ENCODE data around the gene GAS2L1. TPM values are rescaled to one million over a fixed set of nuclear protein-coding genes. Genes with fewer than 3 reads are reported as not detected.

Gene GAS2L1
- total RNA-seq, 1 experiment from 2014 or later, result 29.4 TPM

- no peaks in the 10 kb centered on the region for H3K79me2 ChIP-seq (ENCODE audit: insufficient read depth, low read length)
- peaks cover 0 to under 1% of the 10 kb centered on the region in 2 experiments; a peak in 1 of 4 replicates for H3K4me1 ChIP-seq (ENCODE audit: control insufficient read depth in 1 of 2, insufficient read depth in 2 of 2, low read length in 2 of 2)
- H4K20me1 ChIP-seq (ENCODE audit: insufficient read depth), result no peaks in the 10 kb centered on the region
- H2AFZ ChIP-seq (ENCODE audit: low read depth, low read length, poor library complexity, severe bottlenecking), result no peak overlapping the region
- no peak overlapping the region for H3K27ac ChIP-seq (ENCODE audit: low read depth, low read length)
- no peaks in the 10 kb centered on the region for H3K27me3 ChIP-seq (ENCODE audit: insufficient read depth, low read length)
- ChIA-PET CTCF (no interaction called here), POLR2A (no interaction called here), RAD21 (ENCODE audit: low non-redundant PET in 1 of 2, low total read pairs in 2 of 2, uncharacterized antibody in 2 of 2, unreplicated experiment in 2 of 2) (no interaction called here)
- H3K9ac ChIP-seq (ENCODE audit: low read length), result no peak overlapping the region
- H3K9me2 ChIP-seq (ENCODE audit: insufficient read depth), result no peaks in the 10 kb centered on the region
- DNase-seq (ENCODE audit: low read depth, low spot score), result no peak
- TF ChIP-seq ELF1 (IDR thresholded peaks at IDR 0.05; ENCODE audit: borderline replicate concordance, low read depth) (no peak), CEBPB (IDR thresholded peaks at IDR 0.05; ENCODE audit: low read depth) (no peak), ZNF274 (IDR thresholded peaks at IDR 0.05; ENCODE audit: low read depth, low read length) (no peak), SRF (IDR thresholded peaks at IDR 0.05; ENCODE audit: low read depth) (no peak), EZH2 (IDR thresholded peaks at IDR 0.05) (no peak), FOSL1 (IDR thresholded peaks at IDR 0.05; ENCODE audit: low read depth) (no peak)
- TF ChIP-seq, protein P1, sequence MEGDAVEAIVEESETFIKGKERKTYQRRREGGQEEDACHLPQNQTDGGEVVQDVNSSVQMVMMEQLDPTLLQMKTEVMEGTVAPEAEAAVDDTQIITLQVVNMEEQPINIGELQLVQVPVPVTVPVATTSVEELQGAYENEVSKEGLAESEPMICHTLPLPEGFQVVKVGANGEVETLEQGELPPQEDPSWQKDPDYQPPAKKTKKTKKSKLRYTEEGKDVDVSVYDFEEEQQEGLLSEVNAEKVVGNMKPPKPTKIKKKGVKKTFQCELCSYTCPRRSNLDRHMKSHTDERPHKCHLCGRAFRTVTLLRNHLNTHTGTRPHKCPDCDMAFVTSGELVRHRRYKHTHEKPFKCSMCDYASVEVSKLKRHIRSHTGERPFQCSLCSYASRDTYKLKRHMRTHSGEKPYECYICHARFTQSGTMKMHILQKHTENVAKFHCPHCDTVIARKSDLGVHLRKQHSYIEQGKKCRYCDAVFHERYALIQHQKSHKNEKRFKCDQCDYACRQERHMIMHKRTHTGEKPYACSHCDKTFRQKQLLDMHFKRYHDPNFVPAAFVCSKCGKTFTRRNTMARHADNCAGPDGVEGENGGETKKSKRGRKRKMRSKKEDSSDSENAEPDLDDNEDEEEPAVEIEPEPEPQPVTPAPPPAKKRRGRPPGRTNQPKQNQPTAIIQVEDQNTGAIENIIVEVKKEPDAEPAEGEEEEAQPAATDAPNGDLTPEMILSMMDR (IDR thresholded peaks at IDR 0.05 in 2 of 3, conservative IDR thresholded peaks at IDR 0.05 in 1 of 3; ENCODE audit: borderline replicate concordance in 1 of 3, insufficient read depth in 1 of 3, low read depth in 2 of 3, low read length in 2 of 3), result no peak
- intact Hi-C loops (cut with micrococcal nuclease), result no loop called here
- H3K9me3 ChIP-seq (ENCODE audit: control insufficient read depth in 1 of 2, insufficient read depth in 1 of 2, low read depth in 1 of 2, low read length in 2 of 2), result no peaks in the 10 kb centered on the region
- H3K4me3 ChIP-seq (replicated peaks in 1 of 2; ENCODE audit: low read depth in 1 of 2, low read length in 2 of 2), result no peak overlapping the region
- ATAC-seq, result 0 out of 2 replicates have a peak, but pooled peaks have one; percentile 31
- H3K36me3 ChIP-seq (ENCODE audit: control insufficient read depth in 1 of 2, insufficient read depth in 2 of 2, low read length in 2 of 2), result peaks cover 8 to 16% of the 10 kb centered on the region in 2 experiments
- no peak overlapping the region for H3K4me2 ChIP-seq (ENCODE audit: low read length)
- BruUV-seq (replicated peaks), result no TSS peak
These were observed 27.7 kb downstream of the GAS2L1 start for GRCh38 chr22:29334148-29334547.

DNA sequence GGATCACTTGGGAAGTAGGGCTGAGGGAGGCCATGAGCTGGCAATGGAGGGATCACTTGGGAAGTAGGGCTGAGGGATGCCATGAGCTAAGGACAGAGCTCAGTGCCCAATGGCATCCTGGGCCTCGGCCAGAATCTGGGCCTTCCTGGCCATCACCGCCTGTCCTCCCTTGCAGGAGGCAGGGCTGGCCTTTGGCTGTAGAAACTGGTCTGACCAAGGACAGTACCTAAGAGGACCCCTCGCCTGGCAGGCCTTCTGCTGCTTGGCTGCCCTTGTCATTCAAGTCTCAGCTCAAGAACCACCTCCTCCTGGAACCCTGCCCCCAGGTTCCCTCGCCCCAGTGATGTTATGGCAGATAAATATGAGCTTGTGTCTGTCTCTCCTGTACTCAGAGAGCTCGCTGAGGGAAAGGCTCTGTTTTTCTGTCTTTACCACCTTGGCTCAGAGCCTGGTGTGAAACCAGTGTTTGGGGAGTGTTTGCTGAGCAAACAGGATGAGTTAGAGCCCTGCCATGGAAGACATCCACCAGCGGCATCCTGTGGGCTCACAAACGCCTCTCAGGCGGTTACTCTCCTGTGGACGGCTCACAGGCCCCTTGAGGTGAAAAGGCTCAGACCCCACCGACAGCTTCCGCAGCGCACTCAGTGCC, 28.4 kb downstream of the GAS2L1 start:
- intact Hi-C loops (cut with micrococcal nuclease), result no loop called here
- H3K27me3 ChIP-seq (ENCODE audit: insufficient read depth, low read length), result no peaks in the 10 kb centered on the region
- no peaks in the 10 kb centered on the region for H4K20me1 ChIP-seq (ENCODE audit: insufficient read depth)
- ChIA-PET RAD21 (ENCODE audit: low non-redundant PET in 1 of 2, low total read pairs in 2 of 2, uncharacterized antibody in 2 of 2, unreplicated experiment in 2 of 2) (no interaction called here), POLR2A (no interaction called here), CTCF (no interaction called here)
- no peaks in the 10 kb centered on the region for H3K9me2 ChIP-seq (ENCODE audit: insufficient read depth)
- H3K4me3 ChIP-seq (replicated peaks in 1 of 2; ENCODE audit: low read depth in 1 of 2, low read length in 2 of 2), result no peak overlapping the region
- peak; percentile 16; the same call in 1 of the 2 replicates for ATAC-seq
- H3K4me1 ChIP-seq (ENCODE audit: control insufficient read depth in 1 of 2, insufficient read depth in 2 of 2, low read length in 2 of 2), result no peaks in the 10 kb centered on the region; a peak in 1 of 4 replicates
- H3K4me2 ChIP-seq (ENCODE audit: low read length), result no peak overlapping the region
- no peak overlapping the region for H3K27ac ChIP-seq (ENCODE audit: low read depth, low read length)
- H2AFZ ChIP-seq (ENCODE audit: low read depth, low read length, poor library complexity, severe bottlenecking), result no peak overlapping the region
- no peaks in the 10 kb centered on the region for H3K79me2 ChIP-seq (ENCODE audit: insufficient read depth, low read length)
- no TSS peak for BruUV-seq (replicated peaks)
- H3K36me3 ChIP-seq (ENCODE audit: control insufficient read depth in 1 of 2, insufficient read depth in 2 of 2, low read length in 2 of 2), result peaks cover 12 to 18% of the 10 kb centered on the region in 2 experiments
- no peak overlapping the region for H3K9ac ChIP-seq (ENCODE audit: low read length)
- DNase-seq (ENCODE audit: low read depth, low spot score), result no peak
- no peaks in the 10 kb centered on the region for H3K9me3 ChIP-seq (ENCODE audit: control insufficient read depth in 1 of 2, insufficient read depth in 1 of 2, low read depth in 1 of 2, low read length in 2 of 2)
- TF ChIP-seq CBX3 (IDR thresholded peaks at IDR 0.05; ENCODE audit: low read depth) (no peak), CEBPB (IDR thresholded peaks at IDR 0.05; ENCODE audit: low read depth) (no peak), JUND (IDR thresholded peaks at IDR 0.05) (no peak), FOSL1 (IDR thresholded peaks at IDR 0.05; ENCODE audit: low read depth) (no peak), POLR2AphosphoS5 (IDR thresholded peaks at IDR 0.05; ENCODE audit: low read depth, low read length) (no peak), ELF1 (IDR thresholded peaks at IDR 0.05; ENCODE audit: borderline replicate concordance, low read depth) (no peak), ATF3 (IDR thresholded peaks at IDR 0.05) (no peak)
- TF ChIP-seq, protein P2, sequence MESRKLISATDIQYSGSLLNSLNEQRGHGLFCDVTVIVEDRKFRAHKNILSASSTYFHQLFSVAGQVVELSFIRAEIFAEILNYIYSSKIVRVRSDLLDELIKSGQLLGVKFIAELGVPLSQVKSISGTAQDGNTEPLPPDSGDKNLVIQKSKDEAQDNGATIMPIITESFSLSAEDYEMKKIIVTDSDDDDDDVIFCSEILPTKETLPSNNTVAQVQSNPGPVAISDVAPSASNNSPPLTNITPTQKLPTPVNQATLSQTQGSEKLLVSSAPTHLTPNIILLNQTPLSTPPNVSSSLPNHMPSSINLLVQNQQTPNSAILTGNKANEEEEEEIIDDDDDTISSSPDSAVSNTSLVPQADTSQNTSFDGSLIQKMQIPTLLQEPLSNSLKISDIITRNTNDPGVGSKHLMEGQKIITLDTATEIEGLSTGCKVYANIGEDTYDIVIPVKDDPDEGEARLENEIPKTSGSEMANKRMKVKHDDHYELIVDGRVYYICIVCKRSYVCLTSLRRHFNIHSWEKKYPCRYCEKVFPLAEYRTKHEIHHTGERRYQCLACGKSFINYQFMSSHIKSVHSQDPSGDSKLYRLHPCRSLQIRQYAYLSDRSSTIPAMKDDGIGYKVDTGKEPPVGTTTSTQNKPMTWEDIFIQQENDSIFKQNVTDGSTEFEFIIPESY (IDR thresholded peaks at IDR 0.05; ENCODE audit: extremely low read depth, insufficient replicate concordance, low read length), result no peak
- TF ChIP-seq, protein P1 (IDR thresholded peaks at IDR 0.05 in 2 of 3, conservative IDR thresholded peaks at IDR 0.05 in 1 of 3; ENCODE audit: borderline replicate concordance in 1 of 3, insufficient read depth in 1 of 3, low read depth in 2 of 3, low read length in 2 of 3), result no peak
